GM10266 (cell line): ENCODE measurements around the gene RASSF8.

Experiments used
- DNase-seq: peaks from one replicate; pipeline ENCODE4 v3.0.0; 2012; ENCODE audit errors: extremely low spot score
- CTCF ChIP-seq: IDR thresholded peaks from 2 replicates; pipeline ENCODE4 v1.5.1; 2012; ENCODE audit warnings: mild to moderate bottlenecking, low read depth; ENCODE audit not compliant: control insufficient read depth, insufficient read depth; ENCODE audit errors: missing control alignments

Gene RASSF8

GRCh38 chr12:25982416-25982815 lies 23.9 kb downstream of the RASSF8 start:
- no peak for TF ChIP-seq CTCF
- no peak for DNase-seq

DNA sequence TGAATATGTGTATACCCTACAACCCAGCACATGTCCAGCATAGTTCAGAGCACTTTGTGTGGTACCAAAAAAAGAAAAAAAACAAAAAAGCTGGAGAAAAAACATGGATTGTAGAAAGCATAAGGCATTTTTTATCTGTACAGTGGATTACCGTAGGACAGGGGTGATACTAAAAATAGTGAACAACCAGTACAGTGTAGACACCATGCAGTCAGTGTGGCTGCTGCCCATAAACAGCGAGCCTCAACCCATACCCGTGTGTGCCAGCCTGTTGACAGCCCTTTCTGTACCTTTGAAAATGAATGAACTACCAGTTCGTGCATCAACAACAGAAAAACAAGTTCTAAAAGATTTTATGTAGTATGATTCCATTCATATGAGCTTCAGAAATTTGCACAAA lies 25.1 kb downstream of the RASSF8 start:
- DNase-seq, result no peak
- TF ChIP-seq CTCF, result no peak

GRCh38 chr12:25984759-25985158 lies 26.3 kb downstream of the RASSF8 start:
- DNase-seq, result no peak
- TF ChIP-seq CTCF, result no peak

DNA sequence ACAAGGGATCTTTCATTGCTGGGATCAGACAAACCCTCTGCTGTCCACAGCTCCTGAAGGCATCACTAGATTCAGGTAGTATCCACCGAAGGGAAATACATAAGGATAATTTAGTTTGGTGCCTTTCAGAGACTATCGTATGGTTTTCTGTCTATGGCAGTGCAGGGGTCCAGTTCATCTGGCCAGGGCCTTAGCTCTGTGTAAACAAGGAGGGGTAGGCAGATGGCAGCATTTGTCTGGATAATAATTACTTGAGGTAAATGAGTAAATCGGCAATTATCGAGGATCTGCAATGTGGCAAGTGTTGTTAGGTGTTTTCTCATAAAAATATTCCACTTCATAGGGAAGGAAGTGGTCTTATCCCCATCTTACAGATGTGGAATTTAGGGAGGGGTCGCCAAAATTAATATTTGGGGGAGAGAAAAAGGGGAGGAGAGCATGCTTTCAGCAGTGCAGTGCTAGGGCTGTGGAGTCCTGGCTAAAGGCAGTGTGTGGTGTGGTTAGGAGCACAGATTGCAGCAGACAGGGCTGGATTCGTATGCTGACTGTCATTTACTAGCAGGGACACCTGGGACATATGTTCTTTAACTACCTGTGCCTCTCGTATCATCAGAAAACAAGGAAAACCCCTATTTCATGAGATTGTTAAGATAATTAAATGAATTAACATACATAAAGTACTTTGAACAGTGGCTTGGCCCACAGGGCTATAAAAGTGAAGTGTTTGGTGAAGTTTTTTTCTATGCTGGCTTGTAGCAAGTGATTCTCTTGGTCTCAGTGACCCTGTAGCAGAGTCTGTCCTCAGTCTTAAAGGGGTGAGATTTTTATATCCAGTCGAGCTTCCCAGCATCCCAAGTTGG lies 27.1 kb downstream of the RASSF8 start:
- no peak for DNase-seq
- no peak for TF ChIP-seq CTCF

GRCh38 chr12:25986180-25986579 lies 27.7 kb downstream of the RASSF8 start:
- TF ChIP-seq CTCF, result no peak
- no peak for DNase-seq

DNA sequence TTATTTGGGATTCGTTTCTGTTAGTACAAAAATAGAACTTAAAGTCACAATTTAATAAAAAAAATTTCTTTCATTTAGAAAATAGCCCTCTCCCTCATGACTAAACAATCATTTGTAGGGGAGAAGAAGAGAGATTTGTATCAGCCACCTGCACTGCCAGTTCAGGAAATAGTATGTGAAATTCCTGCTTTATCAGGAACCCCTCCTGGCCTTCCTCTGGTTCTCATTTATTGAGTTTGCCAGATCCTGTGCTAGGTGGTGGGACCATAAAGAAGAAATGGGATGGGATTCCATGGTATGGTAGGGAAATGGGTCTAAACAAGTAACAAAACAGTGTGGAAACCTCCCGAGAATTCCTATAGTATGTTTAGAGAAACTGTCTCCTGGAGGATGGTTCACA lies 30.0 kb downstream of the RASSF8 start:
- no peak for DNase-seq
- TF ChIP-seq CTCF, result no peak

GRCh38 chr12:25990495-25990894 lies 32.0 kb downstream of the RASSF8 start:
- DNase-seq, result no peak

More at GRCh38 chr12:25990495-25990894, 32.0 kb downstream of the RASSF8 start:
- TF ChIP-seq CTCF, result no peak
